NCI-H69 (cell line): ENCODE results near the gene SRPRB.
"Not testable (repeated sequence)": the region's sequence is repeated elsewhere in the genome, so short reads cannot be mapped to it uniquely, and the experiment has no call there.

Source experiments
- DNase-seq: peaks from one replicate; lab custom pipeline; 2025; lab: John Stamatoyannopoulos, UW

The SRPRB gene

GRCh38 chr3:133777807-133778568 is 27.6 kb upstream of the SRPRB start:
- DNase-seq: no peak

- no peak for DNase-seq
Observed at GRCh38 chr3:133779626-133780203, 25.9 kb upstream of the SRPRB start.

- DNase-seq: not testable (repeated sequence)
Observed at GRCh38 chr3:133780756-133781155, 24.9 kb upstream of the SRPRB start.

- DNase-seq: no peak
Observed at GRCh38 chr3:133781570-133781969, 24.0 kb upstream of the SRPRB start.

GRCh38 chr3:133782454-133782853 is 23.2 kb upstream of the SRPRB start:
- no peak for DNase-seq

GRCh38 chr3:133783762-133784161 is 21.9 kb upstream of the SRPRB start:
- DNase-seq: no peak

- DNase-seq: no peak
Observed at GRCh38 chr3:133788024-133788423, 17.6 kb upstream of the SRPRB start.

GRCh38 chr3:133792171-133792763 is 13.3 kb upstream of the SRPRB start:
- peak; percentile 3 for DNase-seq

- DNase-seq: no peak
Observed at GRCh38 chr3:133797396-133798105, 8.1 kb upstream of the SRPRB start.

- DNase-seq: peak; percentile 2
Observed at GRCh38 chr3:133799794-133800585, 5.6 kb upstream of the SRPRB start.

- DNase-seq: no peak
Observed at GRCh38 chr3:133803469-133803868, 2.1 kb upstream of the SRPRB start.

- DNase-seq: no peak
Observed at GRCh38 chr3:133804896-133805295, 719 bp upstream of the SRPRB start.

- DNase-seq: no peak
Observed at GRCh38 chr3:133805384-133805701, 272 bp upstream of the SRPRB start.

- DNase-seq: no peak
Observed at GRCh38 chr3:133812872-133813271, 7.3 kb downstream of the SRPRB start.

- DNase-seq: no peak
Observed at GRCh38 chr3:133815386-133815785, 9.8 kb downstream of the SRPRB start.

- no peak for DNase-seq
Observed at GRCh38 chr3:133820129-133820528, 14.5 kb downstream of the SRPRB start.

GRCh38 chr3:133820889-133821675 is 15.5 kb downstream of the SRPRB start:
- no peak for DNase-seq

- DNase-seq: no peak
Observed at GRCh38 chr3:133821767-133822638, 16.4 kb downstream of the SRPRB start.

- no peak for DNase-seq
Observed at GRCh38 chr3:133824961-133825485, 19.4 kb downstream of the SRPRB start.
